Measurements from ENCODE around the gene TCF19.

- no peak for TF ChIP-seq FOS (IDR thresholded peaks at IDR 0.05; ENCODE audit: borderline replicate concordance, insufficient read depth, low read length)
- TF ChIP-seq POLR2A (IDR thresholded peaks at IDR 0.05; ENCODE audit: low read depth, low read length) = no peak
- no peak for TF ChIP-seq CTCF (IDR thresholded peaks at IDR 0.05; ENCODE audit: extremely low read depth in 1 of 2, insufficient read depth in 1 of 2, low read depth in 1 of 2, low read length in 2 of 2)
- TF ChIP-seq MAX (IDR thresholded peaks at IDR 0.05; ENCODE audit: insufficient read depth, insufficient read length) = no peak
- TF ChIP-seq GATA2 (IDR thresholded peaks at IDR 0.05; ENCODE audit: insufficient read depth, insufficient read length, low read depth, low read length) = no peak
- TF ChIP-seq EZH2 (IDR thresholded peaks at IDR 0.05; ENCODE audit: borderline replicate concordance, low read depth, low read length, severe bottlenecking) = no peak
- no peak for TF ChIP-seq MYC (IDR thresholded peaks at IDR 0.05; ENCODE audit: low read depth, low read length)
- TF ChIP-seq JUN (IDR thresholded peaks at IDR 0.05; ENCODE audit: borderline replicate concordance, insufficient read depth, insufficient read length, low read depth) = no peak
- no peak for TF ChIP-seq POLR2AphosphoS5 (IDR thresholded peaks at IDR 0.05; ENCODE audit: insufficient read depth, low read depth, low read length)
Observed at GRCh38 chr6:31205638-31206037, 47.2 kb downstream of the TCF19 start.

Data from endothelial cell of umbilical vein (primary cell).